CD14-positive monocyte (primary cell): Measurements from ENCODE around the gene ARHGEF40. TPM values are rescaled to one million over a fixed set of nuclear protein-coding genes. Genes with fewer than 3 reads are reported as not detected.
A peak's percentile ranks its signal among the peaks of the same experiment; 100 is the strongest.

ENCODE experiments used
- DNase-seq, 3 donors: peaks; one replicate each; pipeline ENCODE4 v3.0.0-alpha.2; 2011 to 2022
- H2AFZ ChIP-seq: 2 replicates; pipeline ENCODE4 v1.6.0; 2012; ENCODE audit warnings: mild to moderate bottlenecking, low read depth, low read length, inconsistent platforms; ENCODE audit not compliant: insufficient read depth, poor library complexity, severe bottlenecking
- H3K27ac ChIP-seq, 2 donors: 1 replicate in 1 of 2; 2 replicates in 1 of 2; pipeline ENCODE4 v1.5.1; 2012 to 2013; ENCODE audit warnings: low read length in 2 of 2, control low read depth in 1 of 2, inconsistent platforms in 1 of 2, low read depth in 1 of 2, mild to moderate bottlenecking in 1 of 2
- H3K27me3 ChIP-seq, 2 donors: one replicate each; pipeline versions ENCODE4 v1.6.0 to v1.6.1; 2011 to 2013; ENCODE audit warnings: low read length in 2 of 2; ENCODE audit not compliant: control insufficient read depth in 2 of 2, insufficient read depth in 2 of 2
- H3K36me3 ChIP-seq, 2 donors: replicated peaks in 1 of 2; 1 replicate in 1 of 2; 2 replicates in 1 of 2; pipeline versions ENCODE4 v1.5.1 to v1.6.1; 2012 to 2013; ENCODE audit warnings: low read length in 2 of 2, control low read depth in 1 of 2, inconsistent platforms in 1 of 2, mild to moderate bottlenecking in 1 of 2; ENCODE audit not compliant: insufficient read depth in 2 of 2, control insufficient read depth in 1 of 2
- H3K4me1 ChIP-seq, 2 donors: 1 replicate in 1 of 2; 2 replicates in 1 of 2; pipeline versions ENCODE4 v1.5.1 to v1.6.1; 2012 to 2013; ENCODE audit warnings: low read length in 2 of 2, control low read depth in 1 of 2, inconsistent platforms in 1 of 2, mild to moderate bottlenecking in 1 of 2, moderate library complexity in 1 of 2; ENCODE audit not compliant: insufficient read depth in 2 of 2, control insufficient read depth in 1 of 2
- H3K4me2 ChIP-seq: replicated peaks from 2 replicates; pipeline ENCODE3; 2012; ENCODE audit warnings: low read length, moderate library complexity, mild to moderate bottlenecking; ENCODE audit not compliant: poor library complexity, severe bottlenecking; ENCODE audit errors: extremely low read depth
- H3K4me3 ChIP-seq, 3 experiments: fragments of 200-600 bp in 1 of 3; sonication (generic) in 1 of 3; replicated peaks in 1 of 3; 1 replicate in 2 of 3; 2 replicates in 1 of 3; pipeline ENCODE4 v1.5.1; 2011 to 2013; ENCODE audit warnings: low read length in 3 of 3, mild to moderate bottlenecking in 3 of 3, control low read depth in 2 of 3, low read depth in 2 of 3, inconsistent platforms in 1 of 3, moderate library complexity in 1 of 3
- H3K79me2 ChIP-seq: 2 replicates; pipeline ENCODE4 v1.6.0; 2012; ENCODE audit warnings: mild to moderate bottlenecking, control low read depth, inconsistent platforms, low read length, moderate library complexity; ENCODE audit not compliant: insufficient read depth
- H3K9ac ChIP-seq: 2 replicates; pipeline ENCODE4 v1.6.0; 2017; ENCODE audit warnings: low read length, mild to moderate bottlenecking; ENCODE audit not compliant: insufficient read depth, poor library complexity, severe bottlenecking
- H3K9me3 ChIP-seq, 2 donors: replicated peaks in 1 of 2; 1 replicate in 1 of 2; 2 replicates in 1 of 2; pipeline versions ENCODE4 v1.5.1 to v1.6.1; 2012 to 2013; ENCODE audit warnings: low read length in 2 of 2, control low read depth in 1 of 2; ENCODE audit not compliant: control insufficient read depth in 1 of 2, insufficient read depth in 1 of 2
- H4K20me1 ChIP-seq: 2 replicates; pipeline ENCODE4 v1.6.0; 2012; ENCODE audit warnings: mild to moderate bottlenecking, low read length, control low read depth, moderate library complexity; ENCODE audit not compliant: insufficient read depth
- H3K27ac Mint-ChIP-seq, 7 donors: one replicate each; pipeline ENCODE4 v1.8.0; 2020; ENCODE audit warnings: mild to moderate bottlenecking in 7 of 7, mixed read lengths in 7 of 7, moderate library complexity in 6 of 7, inconsistent platforms in 2 of 7
- H3K27me3 Mint-ChIP-seq, 3 donors: one replicate each; pipeline ENCODE4 v1.8.0; 2021 to 2022; ENCODE audit warnings: low read depth in 3 of 3, mild to moderate bottlenecking in 3 of 3, mixed read lengths in 3 of 3, moderate library complexity in 3 of 3, inconsistent platforms in 1 of 3
- H3K36me3 Mint-ChIP-seq, 2 donors: one replicate each; pipeline ENCODE4 v1.8.0; 2020; ENCODE audit warnings: mixed read lengths in 2 of 2, inconsistent platforms in 1 of 2, mild to moderate bottlenecking in 1 of 2
- H3K4me1 Mint-ChIP-seq: one replicate; pipeline ENCODE4 v1.8.0; 2020; ENCODE audit warnings: mild to moderate bottlenecking, mixed read lengths
- H3K4me3 Mint-ChIP-seq, 2 donors: one replicate each; pipeline ENCODE4 v1.8.0; 2020; ENCODE audit warnings: mild to moderate bottlenecking in 2 of 2, mixed read lengths in 2 of 2, moderate library complexity in 1 of 2
- H3K9me3 Mint-ChIP-seq, 7 donors: one replicate each; pipeline ENCODE4 v1.8.0; 2020 to 2022; ENCODE audit warnings: mixed read lengths in 7 of 7, mild to moderate bottlenecking in 6 of 7, moderate library complexity in 6 of 7, inconsistent platforms in 2 of 7
- WGBS: methylation state at CpG from one replicate; pipeline ENCODE4 v1.1.5; 2013; ENCODE audit warnings: missing lambda C conversion rate; ENCODE audit not compliant: insufficient coverage; 5-methylcytosine and 5-hydroxymethylcytosine counted together
- intact Hi-C, 2 donors: fragments of 100-400 bp; cut with micrococcal nuclease; formaldehyde crosslinking; loops; one replicate each; pipeline versions ENCODE4 v1.15.0 to v1.15.1; 2023
- polyA plus RNA-seq, 3 donors: library from polyadenylated mRNA; depleted of rRNA in 1 of 3; unstranded in 2 of 3; stranded (reverse) in 1 of 3; fragments of 300-500 nt in 2 of 3; fragments of >200 nt in 1 of 3; fragmentation: Illumina TruSeq in 2 of 3; gene quantifications; 1 replicate in 2 of 3; 2 replicates in 1 of 3; pipeline ENCODE4 v1.2.3, GENCODE V29; 2012 to 2021
- TF ChIP-seq, protein P1 (sequence below): fragments of 200-600 bp; IDR thresholded peaks from one replicate; pipeline ENCODE4 v1.8.0; 2022; ENCODE audit warnings: antibody characterized with exemption, mild to moderate bottlenecking

Gene ARHGEF40
- polyA plus RNA-seq, 3 donors = 12.1 to 114 (median 15.3) TPM

DNA sequence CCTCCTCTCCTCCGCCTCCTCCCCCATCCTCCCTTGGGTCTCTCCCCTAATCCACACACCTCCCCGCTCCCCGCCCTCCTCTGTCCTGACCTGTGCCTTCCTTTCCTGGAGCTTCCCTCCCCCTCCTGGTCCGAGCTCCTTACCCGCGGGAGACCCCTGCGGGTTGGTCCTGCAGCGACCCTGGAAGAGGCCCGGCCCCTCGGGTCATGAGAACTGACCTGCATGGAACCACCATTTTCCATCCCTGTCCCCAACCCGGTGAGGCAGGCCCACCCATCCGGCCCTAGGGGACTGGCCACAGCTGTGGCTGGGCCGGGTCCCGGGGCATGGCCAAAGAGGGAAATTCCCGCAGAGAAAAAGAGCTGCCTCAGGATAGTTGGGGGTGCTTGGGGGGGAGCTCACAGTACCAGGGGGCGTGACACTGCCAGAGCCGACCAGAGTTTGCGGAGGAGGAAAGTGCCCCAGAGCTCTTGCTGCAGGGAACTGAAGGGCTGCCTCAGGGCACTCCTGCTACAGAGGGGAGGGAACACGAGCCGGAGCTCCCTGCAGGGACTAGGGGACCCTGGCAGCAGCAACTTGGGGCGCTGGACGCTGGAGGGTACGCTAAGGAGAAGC lies 613 bp downstream of the ARHGEF40 start:
- Histone ChIP-seq H3K27me3 (peaks cover 0 to 11% of the 10 kb centered on the region in 2 donors), H3K9me3 (no peaks in the 10 kb centered on the region), H3K4me3 (peak overlapping the region; percentile 66 to 95 (median 83)), H3K4me2 (peak overlapping the region; percentile 82), H2AFZ (peak overlapping the region; percentile 82), H3K9ac (peak overlapping the region; percentile 86), H3K36me3 (peaks cover 24 to 32% of the 10 kb centered on the region in 2 donors), H3K27ac (peak overlapping the region; percentile 90 to 94), H3K79me2 (peaks cover 38% of the 10 kb centered on the region), H3K4me1 (peaks cover 40 to 45% of the 10 kb centered on the region in 2 donors), H4K20me1 (peaks cover 6% of the 10 kb centered on the region)
- peak overlapping the region; percentile 91 to 94 for H3K4me3 Mint-ChIP-seq
- peaks cover 46% of the 10 kb centered on the region for H3K4me1 Mint-ChIP-seq
- H3K27me3 Mint-ChIP-seq = peaks cover 11 to 17% (median 15%) of the 10 kb centered on the region in 3 donors
- peak; percentile 39 to 46 (median 41) for DNase-seq
- intact Hi-C loops = loop anchor here (2.0 kb wide), 2 partner anchors 16 to 34 kb away; no protein-coding TSS in a partner anchor
- H3K36me3 Mint-ChIP-seq = peaks cover 24 to 27% of the 10 kb centered on the region in 2 donors
- TF ChIP-seq, protein P1, sequence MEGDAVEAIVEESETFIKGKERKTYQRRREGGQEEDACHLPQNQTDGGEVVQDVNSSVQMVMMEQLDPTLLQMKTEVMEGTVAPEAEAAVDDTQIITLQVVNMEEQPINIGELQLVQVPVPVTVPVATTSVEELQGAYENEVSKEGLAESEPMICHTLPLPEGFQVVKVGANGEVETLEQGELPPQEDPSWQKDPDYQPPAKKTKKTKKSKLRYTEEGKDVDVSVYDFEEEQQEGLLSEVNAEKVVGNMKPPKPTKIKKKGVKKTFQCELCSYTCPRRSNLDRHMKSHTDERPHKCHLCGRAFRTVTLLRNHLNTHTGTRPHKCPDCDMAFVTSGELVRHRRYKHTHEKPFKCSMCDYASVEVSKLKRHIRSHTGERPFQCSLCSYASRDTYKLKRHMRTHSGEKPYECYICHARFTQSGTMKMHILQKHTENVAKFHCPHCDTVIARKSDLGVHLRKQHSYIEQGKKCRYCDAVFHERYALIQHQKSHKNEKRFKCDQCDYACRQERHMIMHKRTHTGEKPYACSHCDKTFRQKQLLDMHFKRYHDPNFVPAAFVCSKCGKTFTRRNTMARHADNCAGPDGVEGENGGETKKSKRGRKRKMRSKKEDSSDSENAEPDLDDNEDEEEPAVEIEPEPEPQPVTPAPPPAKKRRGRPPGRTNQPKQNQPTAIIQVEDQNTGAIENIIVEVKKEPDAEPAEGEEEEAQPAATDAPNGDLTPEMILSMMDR = no peak
- H3K9me3 Mint-ChIP-seq = peaks cover 0 to 3% (median 0%) of the 10 kb centered on the region in 7 donors
- 0% methylated on average over 19 of the region's 23 CpGs for WGBS
- peak overlapping the region; percentile 92 to 99 (median 98) for H3K27ac Mint-ChIP-seq

GRCh38 chr14:21071225-21072030 lies 1.3 kb downstream of the ARHGEF40 start:
- H3K4me3 Mint-ChIP-seq = peak overlapping the region; percentile 91 to 94
- Histone ChIP-seq H4K20me1 (peaks cover 6% of the 10 kb centered on the region), H3K4me1 (peaks cover 40 to 45% of the 10 kb centered on the region in 2 donors)

More at GRCh38 chr14:21071225-21072030, 1.3 kb downstream of the ARHGEF40 start:
- peak overlapping the region; percentile 66 to 95 (median 83) for H3K4me3 ChIP-seq
- peak overlapping the region; percentile 82 for H3K4me2 ChIP-seq
- H3K27me3 ChIP-seq = peaks cover 0 to 11% of the 10 kb centered on the region in 2 donors
- intact Hi-C loops = loop anchor here (2.0 kb wide), 2 partner anchors 15 to 33 kb away; no protein-coding TSS in a partner anchor
- H3K27ac Mint-ChIP-seq = peak overlapping the region; percentile 92 to 99 (median 98)
- H3K27me3 Mint-ChIP-seq = peaks cover 11 to 15% (median 14%) of the 10 kb centered on the region in 3 donors
- H3K36me3 ChIP-seq = peaks cover 31 to 39% of the 10 kb centered on the region in 2 donors
- TF ChIP-seq, protein P1 = no peak
- DNase-seq = peak; percentile 89 to 91 (median 89)
- H3K27ac ChIP-seq = peak overlapping the region; percentile 90 to 94
- H3K36me3 Mint-ChIP-seq = peaks cover 31 to 34% of the 10 kb centered on the region in 2 donors
- H3K9me3 ChIP-seq = no peaks in the 10 kb centered on the region
- WGBS = 1% methylated on average over 27 of the region's 37 CpGs
- H3K9ac ChIP-seq = peak overlapping the region; percentile 86
- peaks cover 38% of the 10 kb centered on the region for H3K79me2 ChIP-seq
- H2AFZ ChIP-seq = peak overlapping the region; percentile 82
- H3K9me3 Mint-ChIP-seq = peaks cover 0 to 3% (median 0%) of the 10 kb centered on the region in 7 donors
- H3K4me1 Mint-ChIP-seq = peaks cover 46% of the 10 kb centered on the region
